ENCODE results near the gene RAI14.

Gene RAI14

DNA sequence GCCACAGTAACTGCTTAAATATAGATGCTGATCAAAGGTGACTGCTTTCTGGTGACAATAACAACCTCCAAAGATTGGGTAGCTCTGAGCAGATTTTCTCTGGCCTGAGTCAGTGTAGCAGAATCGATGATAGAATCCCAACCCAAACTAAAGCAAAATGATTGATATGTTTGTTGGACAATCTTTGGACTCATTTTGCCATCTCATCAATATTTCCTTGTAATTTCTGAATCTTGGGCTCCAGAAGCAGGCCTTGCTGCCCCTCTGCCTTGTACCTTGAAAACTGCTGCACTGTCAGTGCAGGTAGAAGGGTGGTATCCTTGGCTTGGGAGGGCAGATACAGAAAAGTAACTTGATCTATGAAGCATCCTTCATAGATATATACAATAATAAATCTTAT, 201.8 kb downstream of the RAI14 start:
- H3K27ac ChIP-seq = no peak overlapping the region
- TF ChIP-seq, protein P1, sequence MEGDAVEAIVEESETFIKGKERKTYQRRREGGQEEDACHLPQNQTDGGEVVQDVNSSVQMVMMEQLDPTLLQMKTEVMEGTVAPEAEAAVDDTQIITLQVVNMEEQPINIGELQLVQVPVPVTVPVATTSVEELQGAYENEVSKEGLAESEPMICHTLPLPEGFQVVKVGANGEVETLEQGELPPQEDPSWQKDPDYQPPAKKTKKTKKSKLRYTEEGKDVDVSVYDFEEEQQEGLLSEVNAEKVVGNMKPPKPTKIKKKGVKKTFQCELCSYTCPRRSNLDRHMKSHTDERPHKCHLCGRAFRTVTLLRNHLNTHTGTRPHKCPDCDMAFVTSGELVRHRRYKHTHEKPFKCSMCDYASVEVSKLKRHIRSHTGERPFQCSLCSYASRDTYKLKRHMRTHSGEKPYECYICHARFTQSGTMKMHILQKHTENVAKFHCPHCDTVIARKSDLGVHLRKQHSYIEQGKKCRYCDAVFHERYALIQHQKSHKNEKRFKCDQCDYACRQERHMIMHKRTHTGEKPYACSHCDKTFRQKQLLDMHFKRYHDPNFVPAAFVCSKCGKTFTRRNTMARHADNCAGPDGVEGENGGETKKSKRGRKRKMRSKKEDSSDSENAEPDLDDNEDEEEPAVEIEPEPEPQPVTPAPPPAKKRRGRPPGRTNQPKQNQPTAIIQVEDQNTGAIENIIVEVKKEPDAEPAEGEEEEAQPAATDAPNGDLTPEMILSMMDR (conservative IDR thresholded peaks at IDR 0.05) = no peak

DNA sequence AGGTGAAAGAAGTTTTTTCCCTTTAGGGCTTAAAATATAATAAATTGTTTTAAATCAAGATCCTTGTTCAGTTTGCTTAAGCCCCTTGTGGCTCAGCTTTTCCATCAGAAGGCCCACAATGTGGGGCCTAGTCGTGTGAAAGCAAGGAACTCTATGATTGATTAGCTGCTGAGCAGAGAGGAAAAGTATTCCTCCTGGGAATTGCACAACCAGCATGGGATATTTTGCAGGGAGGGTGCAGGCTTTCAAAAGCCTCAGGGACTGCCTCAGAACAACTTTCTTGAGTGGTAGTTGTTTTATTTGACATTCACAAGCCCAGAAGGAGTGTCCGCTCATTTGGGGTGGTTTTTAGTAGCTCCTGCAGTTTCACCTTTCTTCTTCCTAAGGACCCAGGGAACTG, 202.7 kb downstream of the RAI14 start:
- no peak overlapping the region for H3K27ac ChIP-seq
- TF ChIP-seq, protein P1 (conservative IDR thresholded peaks at IDR 0.05) = no peak

DNA sequence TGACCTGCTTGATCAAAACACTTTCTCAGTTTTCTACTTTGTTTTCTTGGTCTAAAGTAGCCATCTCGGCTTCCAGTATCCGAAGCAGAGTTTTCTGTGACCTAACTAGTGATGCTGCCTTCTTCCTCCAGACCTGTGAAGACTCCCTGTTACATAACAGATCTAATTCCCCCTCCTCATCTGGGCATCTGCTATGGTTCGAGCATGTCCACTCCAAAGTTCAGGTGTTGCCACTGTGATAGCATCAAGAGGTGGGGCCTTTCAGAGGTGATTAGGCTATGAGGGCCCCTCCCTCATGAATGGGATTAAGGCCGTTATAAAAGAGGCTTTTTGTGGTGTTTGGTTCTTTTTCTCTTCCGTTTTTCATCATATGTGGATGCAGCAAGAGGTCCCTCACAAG, 203.1 kb downstream of the RAI14 start:
- TF ChIP-seq, protein P1 (conservative IDR thresholded peaks at IDR 0.05) = no peak
- H3K27ac ChIP-seq = no peak overlapping the region

DNA sequence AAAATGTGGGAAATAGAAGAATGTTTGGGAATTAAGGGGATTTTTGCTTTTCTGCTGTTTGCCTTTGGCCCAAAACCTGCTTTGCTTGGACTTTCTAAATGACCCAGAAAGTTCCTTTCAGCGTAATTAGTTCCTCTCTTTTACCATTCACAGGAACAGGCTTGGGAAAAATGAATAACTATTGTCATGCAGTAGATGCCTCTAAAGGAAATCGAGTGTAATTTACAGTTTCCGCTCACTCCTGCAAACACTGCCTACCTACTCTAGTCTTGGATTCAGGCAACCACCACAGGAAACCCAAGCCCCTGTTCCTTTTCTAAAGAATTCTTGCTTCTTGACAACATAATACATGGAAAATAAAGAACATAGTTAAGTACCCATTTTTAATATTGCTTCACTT, 207.8 kb downstream of the RAI14 start:
- TF ChIP-seq, protein P1 (conservative IDR thresholded peaks at IDR 0.05) = no peak
- no peak overlapping the region for H3K27ac ChIP-seq

DNA sequence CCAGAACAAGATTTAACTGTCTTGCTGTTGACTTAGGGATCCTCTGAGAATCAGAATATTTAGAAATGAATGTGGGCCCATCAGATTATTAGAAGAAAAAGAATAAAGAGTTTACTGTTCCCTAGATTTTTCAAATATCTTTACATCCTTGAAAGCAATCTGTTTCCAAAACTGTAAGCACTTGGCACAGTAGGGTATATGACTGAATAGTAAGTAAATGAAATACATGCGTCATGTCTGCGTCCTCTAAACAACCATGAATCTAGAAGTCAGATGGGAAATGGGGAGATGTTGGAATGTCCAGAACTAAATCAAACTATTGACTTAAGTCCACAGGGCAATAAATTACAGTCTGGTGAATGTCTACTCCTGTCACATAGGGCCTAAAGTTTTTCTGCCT, 209.0 kb downstream of the RAI14 start:
- H3K27ac ChIP-seq = no peak overlapping the region
- TF ChIP-seq, protein P1 (conservative IDR thresholded peaks at IDR 0.05) = no peak

DNA sequence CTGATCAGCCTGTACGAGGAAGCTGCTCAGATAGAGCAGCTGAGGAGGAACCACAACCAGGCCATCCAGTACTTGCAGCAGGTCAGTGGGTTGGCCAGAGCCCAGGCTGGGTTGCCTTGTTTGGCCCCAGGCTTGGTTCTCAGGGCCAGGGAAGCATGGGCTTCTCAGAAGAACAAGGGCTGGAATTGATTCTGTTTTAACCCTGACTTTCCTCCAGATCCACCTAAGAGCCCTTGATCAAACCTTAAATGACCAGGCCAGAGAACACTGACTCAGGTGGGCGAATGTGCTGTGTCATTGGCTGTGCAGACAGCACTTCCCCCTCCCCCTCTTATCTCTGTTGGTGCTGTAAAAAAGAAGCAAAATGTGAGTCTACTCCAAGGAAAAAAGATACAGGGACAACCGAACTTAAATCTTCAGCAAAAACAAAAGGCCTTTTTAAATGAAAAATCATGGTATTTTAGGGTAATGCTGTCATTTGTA, 210.9 kb downstream of the RAI14 start:
- no peak overlapping the region for H3K27ac ChIP-seq
- TF ChIP-seq, protein P1 (conservative IDR thresholded peaks at IDR 0.05) = no peak

DNA sequence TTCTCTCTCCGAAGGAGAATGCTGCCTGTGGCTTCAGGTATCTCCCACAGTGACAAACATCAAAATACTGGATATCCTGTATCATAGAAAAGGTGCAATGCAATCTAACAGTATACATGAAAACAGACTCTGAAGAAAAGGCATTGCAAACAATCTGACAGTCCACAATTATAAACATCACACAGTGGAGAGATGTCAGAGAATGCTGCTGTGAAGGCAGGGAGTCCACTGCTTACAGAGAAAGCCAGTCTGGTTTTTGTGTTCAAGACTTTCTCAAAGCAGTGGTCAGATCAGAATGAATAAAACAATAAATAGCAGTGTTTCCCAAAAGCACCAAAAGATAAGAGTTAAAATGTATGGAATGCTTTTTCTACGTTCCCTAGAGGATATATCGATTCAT, 211.5 kb downstream of the RAI14 start:
- TF ChIP-seq, protein P1 (conservative IDR thresholded peaks at IDR 0.05) = no peak
- H3K27ac ChIP-seq = no peak overlapping the region

Data from VCaP (cell line).